ENCODE results near the gene GNRHR. TPM values are rescaled to one million over a fixed set of nuclear protein-coding genes. Genes with fewer than 3 reads are reported as not detected.

GNRHR gene
- total RNA-seq, 1 experiment from 2014 or later = not detected

DNA sequence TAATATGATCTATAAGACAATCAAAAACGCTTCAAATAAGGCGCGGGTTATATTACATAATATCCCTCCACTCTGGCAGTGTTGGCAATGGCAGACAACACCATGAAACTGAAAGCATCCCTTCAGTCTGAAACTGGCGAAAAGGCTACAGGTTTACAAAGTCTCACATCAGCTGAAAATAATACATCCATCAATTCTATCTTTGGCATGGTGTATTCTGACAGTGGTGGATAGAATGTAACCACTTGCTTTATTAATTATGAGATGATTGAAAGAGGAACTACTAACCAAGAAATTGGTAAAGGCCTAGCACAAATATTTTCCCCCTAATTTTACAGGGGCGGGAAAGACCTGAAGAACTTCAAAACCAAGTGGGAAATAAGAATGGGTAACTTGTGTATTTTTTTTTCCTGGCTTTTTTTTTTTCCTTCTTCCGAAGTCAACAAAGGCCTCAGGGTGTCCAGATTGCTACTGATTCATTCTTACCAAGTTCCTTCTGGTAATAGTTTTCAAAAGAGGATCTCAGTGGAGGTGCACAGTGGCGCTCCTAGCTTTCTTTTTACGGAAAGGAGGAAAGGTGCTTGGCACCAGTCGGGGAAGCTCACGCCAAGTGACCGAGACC, 54.0 kb downstream of the GNRHR start:
- peak; percentile 39 for DNase-seq (ENCODE audit: low spot score)

- no peak for DNase-seq (ENCODE audit: low spot score)
Measured at GRCh38 chr4:67699603-67700002, 54.6 kb downstream of the GNRHR start.

GRCh38 chr4:67697860-67698687, 56.1 kb downstream of the GNRHR start:
- no peak for DNase-seq (ENCODE audit: low spot score)

GRCh38 chr4:67696061-67696460, 58.1 kb downstream of the GNRHR start:
- DNase-seq (ENCODE audit: low spot score) = no peak

DNA sequence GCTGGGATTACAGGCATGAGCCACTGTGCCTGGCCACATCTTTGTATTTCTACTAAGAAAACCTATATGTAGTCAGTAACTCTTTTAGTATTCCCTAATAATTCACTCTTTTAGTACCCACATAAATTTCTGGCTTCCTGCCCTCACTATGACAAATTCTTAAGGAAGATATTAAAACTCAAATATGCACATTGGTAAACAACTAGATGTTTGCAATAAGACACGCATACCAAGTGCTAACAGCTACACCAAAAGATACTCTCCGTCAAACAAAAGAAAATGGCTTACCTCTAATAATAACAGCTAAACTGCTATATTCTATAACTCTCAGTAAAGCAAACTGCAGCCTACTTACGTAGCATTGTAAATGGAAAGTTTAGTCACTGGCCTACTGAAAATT, 59.5 kb downstream of the GNRHR start:
- DNase-seq (ENCODE audit: low spot score) = no peak

- no peak for DNase-seq (ENCODE audit: low spot score)
Measured at GRCh38 chr4:67691328-67691727, 62.9 kb downstream of the GNRHR start.

Small RNA genes within 50 kb of the gene (small RNA-seq; reads per million reads assigned to genes)
- gene RF00091 = not detected

Other genes with a start within 250 kb of the GNRHR start
- gene CENPC, start 208.9 kb downstream of the GNRHR start, total RNA-seq (2014; rRNA removed; shearing (Covaris generic)) = 4.6 and 6.1 TPM in 2 replicates
- not detected in 2 replicates for gene STAP1, start 195.7 kb downstream of the GNRHR start, total RNA-seq (2014; rRNA removed; shearing (Covaris generic))
- gene UBA6, start 53.2 kb downstream of the GNRHR start, total RNA-seq (2014; rRNA removed; shearing (Covaris generic)) = 28.9 and 29.6 TPM in 2 replicates
- not detected in 2 replicates for gene TMPRSS11D, start 129.6 kb upstream of the GNRHR start, total RNA-seq (2014; rRNA removed; shearing (Covaris generic))
- not detected in 2 replicates for gene TMPRSS11A, start 209.1 kb upstream of the GNRHR start, total RNA-seq (2014; rRNA removed; shearing (Covaris generic))